ENCODE results near the gene EHBP1L1. TPM values are rescaled to one million over a fixed set of nuclear protein-coding genes. Genes with fewer than 3 reads are reported as not detected.

Gene EHBP1L1
- total RNA-seq, 1 donor from 2014 or later, result 10.1 TPM

GRCh38 chr11:65558002-65558929 is 17.6 kb upstream of the EHBP1L1 start, which contains the start of gene LTBP3:
Gene LTBP3, minus strand, starts transcription at chr11:65558359. Its CDS starts 400 bp downstream, at chr11:65557959.
- Mint-ChIP-seq H3K9me3 (ENCODE audit: unreplicated experiment) (no peaks in the 10 kb centered on the region), H3K27me3 (ENCODE audit: low read depth, unreplicated experiment) (peaks cover 9% of the 10 kb centered on the region), H3K27ac (ENCODE audit: unreplicated experiment) (peak within 1 kb of the TSS; percentile 90), H3K4me3 (ENCODE audit: unreplicated experiment) (peak within 1 kb of the TSS; percentile 83), H3K36me3 (ENCODE audit: low read depth, unreplicated experiment) (peaks cover 2% of the 10 kb centered on the region), H3K4me1 (ENCODE audit: low read depth, unreplicated experiment) (peaks cover 30% of the 10 kb centered on the region)
- DNase-seq (ENCODE audit: low read depth) (peak; percentile 68), FAIRE-seq (no peak)
- Histone ChIP-seq H3K9me3 (ENCODE audit: insufficient read depth, low read depth, low read length) (no peaks in the 10 kb centered on the region), H3K79me2 (ENCODE audit: insufficient read depth, low read length) (peaks cover 37% of the 10 kb centered on the region), H3K36me3 (ENCODE audit: insufficient read depth, low read length) (no peaks in the 10 kb centered on the region), H3K27me3 (ENCODE audit: insufficient read depth, low read length) (no peaks in the 10 kb centered on the region), H3K27ac (ENCODE audit: low read depth, low read length) (peak within 1 kb of the TSS; percentile 92), H3K4me3 (ENCODE audit: insufficient read depth, low read depth, low read length) (peak within 1 kb of the TSS; percentile 58), H4K20me1 (ENCODE audit: insufficient read depth, low read length) (peaks cover 24% of the 10 kb centered on the region), H3K4me1 (ENCODE audit: insufficient read depth, low read length) (peaks cover 67% of the 10 kb centered on the region), H3K4me2 (ENCODE audit: low read length) (peak within 1 kb of the TSS; percentile 94), H3K9ac (ENCODE audit: low read length) (peak within 1 kb of the TSS; percentile 84), H2AFZ (ENCODE audit: low read depth, low read length) (no peak within 1 kb of the TSS)
- TF ChIP-seq EZH2 (IDR thresholded peaks at IDR 0.05; ENCODE audit: insufficient read depth, low read length) (no peak), CTCF (IDR thresholded peaks at IDR 0.05; ENCODE audit: insufficient read depth, low read depth, low read length) (no peak)

GRCh38 chr11:65558930-65559509 is 16.8 kb upstream of the EHBP1L1 start:
- H3K9ac ChIP-seq (ENCODE audit: low read length), result peak overlapping the region; percentile 84

More at GRCh38 chr11:65558930-65559509, 16.8 kb upstream of the EHBP1L1 start:
- no peak for FAIRE-seq
- peak overlapping the region; percentile 92 for H3K27ac ChIP-seq (ENCODE audit: low read depth, low read length)
- H3K4me3 ChIP-seq (ENCODE audit: insufficient read depth, low read depth, low read length), result no peak overlapping the region
- H3K27me3 ChIP-seq (ENCODE audit: insufficient read depth, low read length), result no peaks in the 10 kb centered on the region
- peak overlapping the region; percentile 94 for H3K4me2 ChIP-seq (ENCODE audit: low read length)
- no peaks in the 10 kb centered on the region for H3K9me3 ChIP-seq (ENCODE audit: insufficient read depth, low read depth, low read length)
- H4K20me1 ChIP-seq (ENCODE audit: insufficient read depth, low read length), result peaks cover 21% of the 10 kb centered on the region
- no peak overlapping the region for H2AFZ ChIP-seq (ENCODE audit: low read depth, low read length)
- Mint-ChIP-seq H3K27me3 (ENCODE audit: low read depth, unreplicated experiment) (peaks cover 9% of the 10 kb centered on the region), H3K4me1 (ENCODE audit: low read depth, unreplicated experiment) (peaks cover 30% of the 10 kb centered on the region), H3K27ac (ENCODE audit: unreplicated experiment) (peak overlapping the region; percentile 53), H3K36me3 (ENCODE audit: low read depth, unreplicated experiment) (peaks cover 2% of the 10 kb centered on the region), H3K9me3 (ENCODE audit: unreplicated experiment) (no peaks in the 10 kb centered on the region), H3K4me3 (ENCODE audit: unreplicated experiment) (peak overlapping the region; percentile 66)
- TF ChIP-seq EZH2 (IDR thresholded peaks at IDR 0.05; ENCODE audit: insufficient read depth, low read length) (no peak), CTCF (IDR thresholded peaks at IDR 0.05; ENCODE audit: insufficient read depth, low read depth, low read length) (no peak)
- H3K79me2 ChIP-seq (ENCODE audit: insufficient read depth, low read length), result peaks cover 34% of the 10 kb centered on the region
- H3K36me3 ChIP-seq (ENCODE audit: insufficient read depth, low read length), result no peaks in the 10 kb centered on the region
- DNase-seq (ENCODE audit: low read depth), result peak; percentile 50
- H3K4me1 ChIP-seq (ENCODE audit: insufficient read depth, low read length), result peaks cover 64% of the 10 kb centered on the region
